Measurements from ENCODE around the gene C5orf46. TPM values are rescaled to one million over a fixed set of nuclear protein-coding genes. Genes with fewer than 3 reads are reported as not detected.
A peak's percentile ranks its signal among the peaks of the same experiment; 100 is the strongest.

Gene C5orf46
- total and polyA plus RNA-seq, 8 donors: 0.47 to 2.3 (median 1.8) TPM; not detected in 5

- Histone ChIP-seq H3K27me3 (no peaks in the 10 kb centered on the region), H3K9me3 (no peaks in the 10 kb centered on the region), H3K27ac (no peak overlapping the region), H3K4me1 (peaks cover 0 to 20% (median 0%) of the 10 kb centered on the region in 3 donors), H3K36me3 (no peaks in the 10 kb centered on the region), H3K4me3 (no peak overlapping the region)
- DNase-seq (no peak), ATAC-seq (peak in 3 of 4 donors; percentile 13 to 16 (median 16)), FAIRE-seq (no peak)
- TF ChIP-seq CTCF (IDR thresholded peaks at IDR 0.05): no peak
- intact Hi-C loops (cut with DNase I): no loop called here
- 83 to 88% methylated on average over 1 of the region's 1 CpG for WGBS, 2 donors
Measured at GRCh38 chr5:147912011-147912410, 5.7 kb upstream of the C5orf46 start.

- Histone ChIP-seq H3K4me1 (peaks cover 0 to 20% (median 3%) of the 10 kb centered on the region in 3 donors), H3K4me3 (no peak overlapping the region), H3K36me3 (no peaks in the 10 kb centered on the region), H3K27me3 (no peaks in the 10 kb centered on the region), H3K27ac (no peak overlapping the region), H3K9me3 (no peaks in the 10 kb centered on the region)
- FAIRE-seq (no peak), ATAC-seq (peak; percentile 85 to 96 (median 89)), DNase-seq (peak; percentile 70 to 90 (median 82))
- intact Hi-C loops (cut with DNase I): no loop called here
- 17 to 30% methylated on average over 6 of the region's 6 CpGs for WGBS, 2 donors
- TF ChIP-seq CTCF (IDR thresholded peaks at IDR 0.05): no peak
Measured at GRCh38 chr5:147911427-147911826, 5.1 kb upstream of the C5orf46 start.

- intact Hi-C loops (cut with DNase I): no loop called here
- no peak for DNase-seq
- H3K9me3 ChIP-seq: no peaks in the 10 kb centered on the region
Measured at GRCh38 chr5:147904110-147904509, 2.2 kb downstream of the C5orf46 start.

GRCh38 chr5:147902609-147903115 lies 3.7 kb downstream of the C5orf46 start:
- no peak for DNase-seq
- no peak for ATAC-seq
- no peak for TF ChIP-seq CTCF (IDR thresholded peaks at IDR 0.05)
- no peaks in the 10 kb centered on the region for H3K9me3 ChIP-seq
- intact Hi-C loops (cut with DNase I): no loop called here
- H3K36me3 ChIP-seq: no peaks in the 10 kb centered on the region
- no peaks in the 10 kb centered on the region for H3K27me3 ChIP-seq
- FAIRE-seq: no peak
- H3K4me3 ChIP-seq: no peak overlapping the region
- H3K27ac ChIP-seq: no peak overlapping the region
- H3K4me1 ChIP-seq: peaks cover 0 to 7% (median 0%) of the 10 kb centered on the region in 3 donors

More at GRCh38 chr5:147904110-147904509, 2.2 kb downstream of the C5orf46 start:
- 71 to 83% methylated on average over 4 of the region's 4 CpGs for WGBS, 2 donors
- H3K27ac ChIP-seq: no peak overlapping the region
- no peak for FAIRE-seq
- no peaks in the 10 kb centered on the region for H3K27me3 ChIP-seq
- ATAC-seq: peak in 2 of 4 donors; percentile 69 to 73
- no peaks in the 10 kb centered on the region for H3K36me3 ChIP-seq
- no peak for TF ChIP-seq CTCF (IDR thresholded peaks at IDR 0.05)
- H3K4me3 ChIP-seq: no peak overlapping the region
- peaks cover 0 to 7% (median 0%) of the 10 kb centered on the region in 3 donors for H3K4me1 ChIP-seq

GRCh38 chr5:147901599-147902039 lies 4.7 kb downstream of the C5orf46 start:
- DNase-seq (no peak), FAIRE-seq (no peak), ATAC-seq (no peak)
- no peak for TF ChIP-seq CTCF (IDR thresholded peaks at IDR 0.05)
- Histone ChIP-seq H3K27ac (no peak overlapping the region), H3K36me3 (no peaks in the 10 kb centered on the region), H3K27me3 (no peaks in the 10 kb centered on the region), H3K4me3 (no peak overlapping the region), H3K9me3 (no peaks in the 10 kb centered on the region), H3K4me1 (peaks cover 0 to 6% (median 0%) of the 10 kb centered on the region in 3 donors)
- intact Hi-C loops (cut with DNase I): no loop called here
- 61 to 63% methylated on average over 12 of the region's 12 CpGs for whole genome bisulfite sequencing, 2 donors

All from pancreas (tissue), 10 donors.